DMS79 (cell line): ENCODE results near the gene MAP2K7.
"Not testable (repeated sequence)": the region's sequence is repeated elsewhere in the genome, so short reads cannot be mapped to it uniquely, and the experiment has no call there.

ENCODE experiments used
- DNase-seq: peaks from one replicate; lab custom pipeline; 2025; lab: John Stamatoyannopoulos, UW

The MAP2K7 gene

GRCh38 chr19:7931221-7932061 is 27.8 kb downstream of the MAP2K7 start:
- no peak for DNase-seq

DNA sequence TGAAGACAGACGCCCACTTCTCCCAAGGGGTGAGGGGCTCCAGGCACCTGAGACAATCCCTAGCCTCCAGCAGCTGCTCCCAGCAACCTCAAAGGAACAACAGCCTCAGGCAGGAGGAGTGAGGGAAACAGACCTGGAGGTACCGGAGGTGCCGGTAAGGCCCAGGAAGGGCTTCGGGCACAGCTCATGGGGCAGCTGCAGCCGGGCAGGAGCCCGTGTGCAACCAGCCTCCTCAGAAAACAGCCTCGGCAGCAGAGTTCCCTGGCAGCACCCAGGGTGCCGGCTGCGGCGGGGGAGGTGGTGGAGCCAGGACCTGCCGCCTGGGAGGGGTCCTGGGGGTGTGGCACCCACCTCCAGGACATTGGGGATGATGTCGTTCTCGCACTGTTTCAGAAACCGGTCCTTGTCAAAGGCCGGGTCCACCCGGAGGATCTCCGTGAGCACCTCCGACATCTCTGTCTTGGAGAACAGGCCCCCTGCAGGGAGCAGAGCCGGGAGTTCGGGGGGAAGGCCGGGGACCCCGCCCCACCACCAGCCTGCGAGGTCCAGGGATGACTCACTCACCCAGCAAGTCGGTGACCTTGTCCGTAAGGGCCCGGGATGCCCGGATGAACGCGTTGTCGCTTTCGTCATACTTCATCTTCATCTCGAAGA is 28.7 kb downstream of the MAP2K7 start:
- no peak for DNase-seq

DNA sequence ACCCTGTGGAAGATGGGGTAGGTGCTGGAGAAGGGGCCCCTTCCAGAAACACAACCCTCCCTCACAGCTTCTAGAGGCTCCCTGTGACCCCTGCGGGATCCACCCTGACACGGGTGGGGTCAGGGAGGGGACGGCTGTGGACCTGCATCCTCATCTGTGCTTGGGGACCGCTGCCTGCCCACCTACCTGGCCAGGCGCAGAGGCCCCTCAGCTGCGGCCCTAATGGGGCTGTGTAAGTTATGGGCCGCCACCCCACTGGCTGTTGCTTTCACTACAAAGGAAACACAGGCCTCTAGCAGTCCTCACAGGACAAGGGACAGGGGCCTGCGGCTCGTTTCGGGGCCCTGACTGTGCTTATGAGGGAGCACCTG is 29.2 kb downstream of the MAP2K7 start:
- DNase-seq: no peak

- no peak for DNase-seq
These were observed 29.7 kb downstream of the MAP2K7 start for GRCh38 chr19:7933411-7933810.

GRCh38 chr19:7933828-7934725 is 30.4 kb downstream of the MAP2K7 start:
- no peak for DNase-seq

- no peak for DNase-seq
These were observed 31.1 kb downstream of the MAP2K7 start for GRCh38 chr19:7934766-7935165.

DNA sequence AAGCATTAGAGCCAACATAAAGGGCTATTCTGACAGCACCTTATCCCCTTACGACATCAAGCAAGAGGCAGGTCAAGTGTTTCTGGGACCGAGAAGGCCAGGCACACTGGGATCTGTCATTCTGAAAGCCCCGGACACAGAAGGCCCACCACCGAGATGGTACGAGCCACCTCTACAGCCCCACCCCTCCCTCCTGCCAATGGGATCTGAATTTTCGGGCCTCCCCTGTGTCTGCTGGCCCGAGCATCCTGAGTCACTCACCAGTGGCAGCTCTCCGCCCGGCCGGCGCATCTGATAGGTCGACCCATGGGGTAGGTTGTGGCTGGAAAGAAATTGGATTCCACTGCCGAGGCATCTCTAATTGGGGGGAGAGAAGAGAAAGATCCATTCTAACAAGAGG is 37.2 kb downstream of the MAP2K7 start:
- no peak for DNase-seq

DNA sequence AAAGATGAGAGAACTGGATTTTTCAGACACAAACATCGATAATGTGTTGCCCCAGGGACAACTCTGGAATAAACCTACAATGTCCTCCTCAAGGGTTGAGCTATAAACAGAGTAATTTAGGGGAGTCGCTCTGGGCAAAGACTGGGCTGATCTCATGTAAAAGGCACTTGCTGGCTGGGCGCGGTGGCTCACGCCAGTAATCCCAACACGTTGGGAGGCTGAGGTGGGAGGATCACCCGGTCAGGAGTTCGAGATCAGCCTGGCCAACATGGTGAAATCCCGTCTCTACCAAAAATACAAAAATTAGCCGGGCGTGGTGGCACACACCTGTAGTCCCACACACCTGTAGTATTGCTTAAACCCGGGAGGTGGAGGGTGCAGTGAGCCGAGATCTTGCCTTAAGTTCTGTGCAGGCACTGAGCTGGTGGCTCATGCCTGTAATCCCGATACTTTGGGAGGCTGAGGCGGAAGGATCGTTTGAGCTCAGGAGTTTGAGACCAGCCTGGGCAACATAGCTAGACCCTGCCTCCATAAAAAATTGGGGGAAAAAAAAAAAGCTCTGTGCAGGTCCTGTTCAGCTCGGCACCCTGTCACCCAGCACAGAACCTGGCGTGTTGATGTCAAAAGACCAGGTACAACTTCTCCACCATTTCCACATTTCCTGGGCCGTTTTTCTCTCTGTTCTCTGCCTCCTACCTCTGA is 38.4 kb downstream of the MAP2K7 start:
- DNase-seq: no peak

DNA sequence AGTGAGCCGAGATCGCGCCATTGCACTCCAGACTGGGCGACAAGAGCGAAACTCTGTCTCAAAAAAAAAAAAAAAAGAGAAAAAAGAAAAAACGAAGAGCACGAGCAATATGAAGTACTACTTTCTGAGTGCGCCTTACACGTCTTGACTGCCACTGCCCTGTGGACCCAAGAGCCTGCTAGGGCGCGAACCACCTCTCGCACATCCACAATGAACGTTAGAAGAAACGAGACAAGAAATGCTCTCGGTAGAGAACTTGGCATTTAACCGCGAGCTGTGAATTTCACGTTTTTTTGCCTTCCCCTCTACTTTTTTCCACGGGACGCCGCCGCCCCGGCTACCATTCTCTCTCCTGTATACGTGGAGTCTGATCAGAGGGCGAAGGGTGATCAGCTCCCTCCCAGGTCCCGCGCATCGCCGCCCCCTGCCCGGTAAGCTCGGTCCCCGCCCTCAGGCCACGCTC is 39.3 kb downstream of the MAP2K7 start:
- DNase-seq: no peak

GRCh38 chr19:7943444-7944176 is 39.9 kb downstream of the MAP2K7 start, which contains the start of gene TIMM44:
Gene TIMM44 (minus strand): TSS chr19:7943666. CDS start chr19:7943651, 15 bp downstream.
- peak; percentile 99 for DNase-seq

DNA sequence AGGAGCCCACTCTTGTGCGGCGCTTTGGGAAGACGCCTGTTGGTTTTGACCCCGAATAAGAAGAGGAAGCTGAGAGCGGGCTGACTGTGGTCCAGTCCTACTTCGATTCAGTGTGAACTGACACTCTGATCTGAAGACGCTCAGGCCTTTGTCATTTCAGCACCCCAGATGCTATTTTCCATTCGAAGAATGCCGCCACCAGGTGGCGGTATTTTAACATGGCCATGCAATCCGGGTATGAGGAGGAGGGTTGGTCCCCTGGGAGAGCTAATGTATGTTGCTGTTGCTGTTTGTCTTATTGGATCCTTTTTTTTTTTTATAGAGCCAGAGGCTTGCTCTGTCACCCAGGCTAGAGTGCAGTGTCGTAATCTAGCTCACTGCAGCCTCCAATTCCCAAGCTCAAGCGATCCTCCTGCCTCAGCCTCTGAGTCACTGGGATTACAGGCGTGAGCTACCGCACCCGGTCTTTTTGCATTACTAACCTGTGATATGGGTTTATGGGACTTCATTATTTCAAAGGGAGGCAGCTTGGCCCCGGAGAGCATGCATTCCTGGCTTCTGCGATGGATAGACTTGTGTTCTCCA is 40.6 kb downstream of the MAP2K7 start:
- peak; percentile 76 for DNase-seq

GRCh38 chr19:7947939-7948338 is 44.3 kb downstream of the MAP2K7 start:
- no peak for DNase-seq

DNA sequence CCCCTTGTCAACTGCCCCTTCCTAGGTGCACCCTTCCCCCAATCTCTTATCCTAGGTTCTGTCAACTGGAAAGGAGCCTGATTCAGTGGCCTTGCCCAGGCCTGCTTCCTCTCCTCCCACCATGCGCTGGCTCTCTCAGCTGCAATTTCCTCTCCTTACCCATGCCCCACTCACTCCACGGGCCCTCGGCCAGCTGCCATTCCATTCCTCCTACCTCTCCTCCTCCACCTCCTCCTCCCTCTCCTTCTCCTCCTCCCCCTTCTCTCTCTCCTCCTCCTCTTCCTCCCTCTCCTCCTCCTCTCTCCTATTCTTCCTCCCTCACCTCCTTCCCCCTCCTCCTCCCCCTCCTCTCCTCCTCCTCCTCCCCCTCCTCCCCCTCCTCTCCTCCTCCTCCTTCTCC is 49.4 kb downstream of the MAP2K7 start:
- no peak for DNase-seq

DNA sequence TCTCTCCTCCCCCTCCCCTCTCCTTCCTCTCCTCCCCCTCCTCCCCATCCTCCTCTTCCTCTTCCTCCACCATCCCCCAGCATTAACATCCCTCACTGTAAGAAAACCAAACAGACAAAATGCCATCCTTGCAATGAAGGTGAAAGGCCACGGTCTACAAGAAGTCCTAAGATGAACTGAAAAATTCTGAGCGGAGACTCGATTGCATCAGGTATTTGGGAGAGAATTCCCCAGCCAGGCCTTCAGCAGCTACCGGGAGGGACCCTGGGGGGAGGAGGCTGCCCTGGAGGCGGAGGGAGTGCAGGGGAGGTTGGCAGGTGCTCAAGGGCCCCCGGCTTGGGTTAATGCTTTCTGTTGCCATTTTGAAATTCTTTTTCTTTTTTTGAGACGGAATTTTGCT is 49.9 kb downstream of the MAP2K7 start:
- DNase-seq: no peak

GRCh38 chr19:7955696-7956095 is 52.0 kb downstream of the MAP2K7 start:
- DNase-seq: no peak

DNA sequence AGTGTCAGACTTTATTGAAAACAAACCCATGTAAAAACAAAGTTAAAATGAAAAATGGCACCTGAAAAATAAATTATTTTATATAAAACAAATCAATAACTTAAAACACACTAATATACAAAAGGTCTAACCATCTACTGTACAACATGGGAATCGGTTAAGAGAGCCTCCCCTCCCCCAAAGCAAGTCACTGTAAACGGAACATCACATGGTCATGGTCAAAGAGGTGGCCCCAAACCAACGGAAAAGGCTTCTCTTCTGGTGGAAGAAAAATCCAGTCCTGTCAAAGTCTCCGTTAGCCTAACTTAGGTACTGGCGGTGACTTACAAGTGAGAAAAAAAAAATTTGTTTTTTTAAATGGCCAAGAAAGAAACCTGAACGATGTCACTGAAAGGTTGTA is 55.5 kb downstream of the MAP2K7 start:
- DNase-seq: no peak

DNA sequence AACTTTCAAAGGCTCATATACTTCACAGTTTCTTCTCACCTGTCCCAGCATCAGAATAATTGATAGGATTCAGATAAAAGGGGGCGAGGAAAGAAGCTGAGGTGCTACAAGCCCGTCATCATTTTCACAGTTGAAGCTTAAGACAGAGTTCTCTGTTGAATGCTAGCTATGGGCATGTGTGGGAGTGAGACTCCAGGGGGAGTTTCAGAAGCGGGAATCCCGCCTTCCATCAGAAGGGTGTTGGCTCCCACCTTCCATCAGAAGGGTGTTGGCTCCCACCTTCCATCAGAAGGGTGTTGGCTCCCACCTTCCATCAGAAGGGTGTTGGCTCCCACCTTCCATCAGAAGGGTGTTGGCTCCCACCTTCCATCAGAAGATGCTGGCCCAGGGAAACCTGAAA is 57.4 kb downstream of the MAP2K7 start:
- not testable (repeated sequence) for DNase-seq

DNA sequence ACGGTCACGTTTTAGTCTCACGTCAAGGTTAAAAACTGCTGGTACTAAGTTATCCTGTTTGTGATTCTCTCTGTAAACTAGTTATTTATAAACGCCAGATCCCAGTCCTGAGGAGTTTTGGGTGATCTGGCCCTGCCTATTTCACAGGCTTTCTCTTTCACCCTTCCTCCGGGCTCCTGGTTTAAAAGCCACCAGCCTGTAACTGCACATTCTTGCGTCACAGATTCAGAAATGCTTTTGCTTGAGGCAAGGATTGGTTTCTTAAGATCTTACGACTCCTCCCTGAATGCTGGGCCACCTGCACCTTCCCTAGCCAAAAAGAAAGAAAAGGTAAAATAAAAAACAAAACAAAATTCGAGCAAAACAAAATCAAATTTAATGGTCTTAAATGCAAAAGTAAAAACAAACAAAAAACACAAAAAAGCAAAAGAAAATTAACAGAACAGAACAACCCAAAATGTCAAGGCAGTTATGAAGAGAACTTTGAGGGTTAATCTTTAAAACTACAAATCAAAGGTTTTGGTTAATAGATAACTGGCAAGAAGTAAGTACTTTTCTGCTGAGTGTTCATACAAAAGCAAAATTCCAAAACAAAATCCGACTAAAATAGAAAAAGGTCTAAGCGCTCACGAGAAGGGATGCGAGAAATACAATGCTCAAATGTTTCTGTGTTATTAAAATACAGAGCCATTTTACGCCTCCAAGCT is 58.4 kb downstream of the MAP2K7 start:
- DNase-seq: no peak

DNA sequence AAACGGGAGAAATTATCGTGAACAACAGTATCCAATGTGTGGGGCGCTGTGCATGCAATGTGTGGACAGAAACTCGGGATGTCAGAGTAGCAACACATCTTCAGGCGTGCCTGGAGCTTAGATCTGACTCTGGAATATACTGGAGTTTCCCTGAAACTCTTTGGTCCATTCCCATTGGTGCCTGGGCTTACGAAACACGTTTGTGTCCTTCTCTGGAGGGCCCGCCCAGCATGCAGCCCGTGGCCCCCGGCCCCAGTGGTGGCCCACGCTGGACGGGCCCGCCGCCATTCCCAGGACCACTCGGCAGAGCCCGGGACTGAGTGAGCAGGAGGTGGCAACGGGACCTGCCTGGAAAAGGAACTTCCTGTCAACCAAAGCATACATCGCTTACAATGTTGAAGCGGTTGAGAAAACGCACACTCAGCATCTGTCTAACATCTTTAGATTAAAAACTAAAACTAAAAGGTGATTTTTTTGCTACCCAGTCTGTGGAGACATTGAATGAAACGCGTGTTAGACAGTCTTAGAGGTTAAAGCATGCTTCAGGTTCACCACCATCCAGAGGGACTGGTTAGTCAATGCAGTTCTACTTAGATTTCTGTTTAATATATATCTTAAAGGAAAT is 59.1 kb downstream of the MAP2K7 start:
- no peak for DNase-seq

DNA sequence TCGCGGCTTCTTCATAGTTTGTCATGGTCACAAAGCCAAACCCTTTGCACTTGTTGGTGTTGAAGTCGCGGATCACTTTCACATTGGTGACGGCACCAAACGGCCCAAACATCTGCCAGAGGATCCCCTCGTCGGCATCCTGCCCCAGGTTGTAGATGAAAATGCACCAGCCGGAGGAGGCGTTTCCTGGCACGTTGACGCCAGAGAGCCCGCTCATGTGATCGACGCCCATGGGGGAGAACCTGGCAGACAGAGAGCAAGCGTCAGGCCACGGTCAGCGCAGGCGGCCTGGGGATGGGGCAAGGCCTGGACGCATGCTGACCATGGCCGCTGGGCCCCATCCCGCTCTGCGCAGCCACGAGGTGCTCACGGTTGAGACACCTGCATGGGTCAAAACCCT is 59.9 kb downstream of the MAP2K7 start:
- DNase-seq: no peak
